Ishikawa (cell line): ENCODE data around the gene DENND2C.

Experiments
- CEBPB ChIP-seq: IDR thresholded peaks from 2 replicates; pipeline ENCODE4 v1.6.1; 2012
- CREB1 ChIP-seq: IDR thresholded peaks from 2 replicates; pipeline ENCODE4 v1.6.1; 2012; ENCODE audit warnings: low read depth
- EGR1 ChIP-seq: IDR thresholded peaks from 2 replicates; pipeline ENCODE4 v1.6.1; 2012
- EP300 ChIP-seq: IDR thresholded peaks from 2 replicates; pipeline ENCODE4 v1.6.1; 2012; ENCODE audit warnings: borderline replicate concordance
- FOXM1 ChIP-seq: IDR thresholded peaks from 2 replicates; pipeline ENCODE4 v1.6.1; 2012; ENCODE audit warnings: low read depth, borderline replicate concordance
- MAX ChIP-seq: IDR thresholded peaks from 2 replicates; pipeline ENCODE4 v1.6.1; 2012
- NFIC ChIP-seq: IDR thresholded peaks from 2 replicates; pipeline ENCODE4 v1.6.1; 2012
- RAD21 ChIP-seq: IDR thresholded peaks from 2 replicates; pipeline ENCODE4 v1.6.1; 2012; ENCODE audit warnings: low read depth
- REST ChIP-seq: IDR thresholded peaks from 2 replicates; pipeline ENCODE4 v1.6.1; 2012; ENCODE audit warnings: low read depth, mild to moderate bottlenecking
- TAF1 ChIP-seq: IDR thresholded peaks from 2 replicates; pipeline ENCODE4 v1.6.1; 2012; ENCODE audit warnings: low read depth, mild to moderate bottlenecking
- TCF12 ChIP-seq: IDR thresholded peaks from 2 replicates; pipeline ENCODE4 v1.6.1; 2012; ENCODE audit warnings: low read depth
- TEAD4 ChIP-seq: IDR thresholded peaks from 2 replicates; pipeline ENCODE4 v1.6.1; 2012
- USF1 ChIP-seq: IDR thresholded peaks from 2 replicates; pipeline ENCODE4 v1.6.1; 2012
- YY1 ChIP-seq: IDR thresholded peaks from 2 replicates; pipeline ENCODE4 v1.6.1; 2012; ENCODE audit warnings: low read depth
- ZBTB7A ChIP-seq: IDR thresholded peaks from 2 replicates; pipeline ENCODE4 v1.6.1; 2012; ENCODE audit warnings: low read depth

DENND2C gene

GRCh38 chr1:114610546-114611245 is 59.2 kb downstream of the DENND2C start:
- TF ChIP-seq ZBTB7A, result no peak

- no peak for TF ChIP-seq MAX
- TF ChIP-seq TEAD4, result no peak
- no peak for TF ChIP-seq EGR1
- TF ChIP-seq NFIC, result no peak
- no peak for TF ChIP-seq CREB1
- TF ChIP-seq CEBPB, result no peak
- TF ChIP-seq REST, result no peak
- TF ChIP-seq ZBTB7A, result no peak
- TF ChIP-seq TAF1, result no peak
- TF ChIP-seq USF1, result no peak
- no peak for TF ChIP-seq YY1
- TF ChIP-seq FOXM1, result no peak
- TF ChIP-seq EP300, result no peak
These were observed 60.0 kb downstream of the DENND2C start for GRCh38 chr1:114609826-114610225.

- no peak for TF ChIP-seq REST
- TF ChIP-seq FOXM1, result no peak
- no peak for TF ChIP-seq USF1
- TF ChIP-seq TEAD4, result no peak
- no peak for TF ChIP-seq ZBTB7A
- no peak for TF ChIP-seq YY1
- TF ChIP-seq TCF12, result no peak
- TF ChIP-seq CREB1, result no peak
- TF ChIP-seq EGR1, result no peak
- no peak for TF ChIP-seq TAF1
- no peak for TF ChIP-seq NFIC
- no peak for TF ChIP-seq EP300
- TF ChIP-seq RAD21, result no peak
- TF ChIP-seq CEBPB, result no peak
- TF ChIP-seq MAX, result no peak
These were observed 60.8 kb downstream of the DENND2C start for GRCh38 chr1:114609026-114609425.

GRCh38 chr1:114607223-114607622 is 62.6 kb downstream of the DENND2C start:
- TF ChIP-seq NFIC (no peak), EGR1 (no peak), CEBPB (no peak)

- TF ChIP-seq USF1 (no peak), TAF1 (no peak), TCF12 (no peak), ZBTB7A (no peak), YY1 (no peak), NFIC (no peak), EGR1 (no peak)
These were observed 71.9 kb downstream of the DENND2C start for GRCh38 chr1:114597949-114598348.

GRCh38 chr1:114595602-114596001 is 74.2 kb downstream of the DENND2C start:
- TF ChIP-seq YY1 (no peak), TAF1 (no peak), TEAD4 (no peak), RAD21 (no peak), TCF12 (no peak), FOXM1 (no peak), EGR1 (no peak), REST (no peak), MAX (no peak), CEBPB (no peak), USF1 (no peak)
